ENCODE measurements around the gene PLEKHG5. TPM values are rescaled to one million over a fixed set of nuclear protein-coding genes. Genes with fewer than 3 reads are reported as not detected.
"Not testable (repeated sequence)": the region's sequence is repeated elsewhere in the genome, so short reads cannot be mapped to it uniquely, and the experiment has no call there.

The PLEKHG5 gene
- total RNA-seq, 1 donor = 5.1 TPM

- no peak for DNase-seq (ENCODE audit: low read depth)
- no peak overlapping the region for H3K4me3 ChIP-seq (ENCODE audit: low read depth, low read length)
- TF ChIP-seq, protein P1, sequence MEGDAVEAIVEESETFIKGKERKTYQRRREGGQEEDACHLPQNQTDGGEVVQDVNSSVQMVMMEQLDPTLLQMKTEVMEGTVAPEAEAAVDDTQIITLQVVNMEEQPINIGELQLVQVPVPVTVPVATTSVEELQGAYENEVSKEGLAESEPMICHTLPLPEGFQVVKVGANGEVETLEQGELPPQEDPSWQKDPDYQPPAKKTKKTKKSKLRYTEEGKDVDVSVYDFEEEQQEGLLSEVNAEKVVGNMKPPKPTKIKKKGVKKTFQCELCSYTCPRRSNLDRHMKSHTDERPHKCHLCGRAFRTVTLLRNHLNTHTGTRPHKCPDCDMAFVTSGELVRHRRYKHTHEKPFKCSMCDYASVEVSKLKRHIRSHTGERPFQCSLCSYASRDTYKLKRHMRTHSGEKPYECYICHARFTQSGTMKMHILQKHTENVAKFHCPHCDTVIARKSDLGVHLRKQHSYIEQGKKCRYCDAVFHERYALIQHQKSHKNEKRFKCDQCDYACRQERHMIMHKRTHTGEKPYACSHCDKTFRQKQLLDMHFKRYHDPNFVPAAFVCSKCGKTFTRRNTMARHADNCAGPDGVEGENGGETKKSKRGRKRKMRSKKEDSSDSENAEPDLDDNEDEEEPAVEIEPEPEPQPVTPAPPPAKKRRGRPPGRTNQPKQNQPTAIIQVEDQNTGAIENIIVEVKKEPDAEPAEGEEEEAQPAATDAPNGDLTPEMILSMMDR (IDR thresholded peaks at IDR 0.05; ENCODE audit: insufficient read depth, low read length) = no peak
Observed at GRCh38 chr1:6450943-6451373, 40.5 kb downstream of the PLEKHG5 start.

GRCh38 chr1:6450486-6450885 lies 41.0 kb downstream of the PLEKHG5 start:
- not testable (repeated sequence) for H3K4me3 ChIP-seq (ENCODE audit: low read depth, low read length); DNase-seq (ENCODE audit: low read depth)

GRCh38 chr1:6450005-6450450 lies 41.4 kb downstream of the PLEKHG5 start:
- no peak overlapping the region for H3K4me3 ChIP-seq (ENCODE audit: low read depth, low read length)
- no peak for DNase-seq (ENCODE audit: low read depth)
- TF ChIP-seq, protein P1 (IDR thresholded peaks at IDR 0.05; ENCODE audit: insufficient read depth, low read length) = no peak

GRCh38 chr1:6448749-6449631 lies 42.5 kb downstream of the PLEKHG5 start:
- H3K4me3 ChIP-seq (ENCODE audit: low read depth, low read length) = no peak overlapping the region
- TF ChIP-seq, protein P1 (IDR thresholded peaks at IDR 0.05; ENCODE audit: insufficient read depth, low read length) = no peak
- DNase-seq (ENCODE audit: low read depth) = no peak

- no peak overlapping the region for H3K4me3 ChIP-seq (ENCODE audit: low read depth, low read length)
- DNase-seq (ENCODE audit: low read depth) = no peak
- TF ChIP-seq, protein P1 (IDR thresholded peaks at IDR 0.05; ENCODE audit: insufficient read depth, low read length) = no peak
Observed at GRCh38 chr1:6447818-6448748, 43.4 kb downstream of the PLEKHG5 start.

GRCh38 chr1:6447016-6447817 lies 44.2 kb downstream of the PLEKHG5 start:
- TF ChIP-seq, protein P1 (IDR thresholded peaks at IDR 0.05; ENCODE audit: insufficient read depth, low read length) = no peak
- DNase-seq (ENCODE audit: low read depth) = no peak
- H3K4me3 ChIP-seq (ENCODE audit: low read depth, low read length) = no peak overlapping the region
